ENCODE measurements around the gene RAPGEF5.

Gene RAPGEF5

DNA sequence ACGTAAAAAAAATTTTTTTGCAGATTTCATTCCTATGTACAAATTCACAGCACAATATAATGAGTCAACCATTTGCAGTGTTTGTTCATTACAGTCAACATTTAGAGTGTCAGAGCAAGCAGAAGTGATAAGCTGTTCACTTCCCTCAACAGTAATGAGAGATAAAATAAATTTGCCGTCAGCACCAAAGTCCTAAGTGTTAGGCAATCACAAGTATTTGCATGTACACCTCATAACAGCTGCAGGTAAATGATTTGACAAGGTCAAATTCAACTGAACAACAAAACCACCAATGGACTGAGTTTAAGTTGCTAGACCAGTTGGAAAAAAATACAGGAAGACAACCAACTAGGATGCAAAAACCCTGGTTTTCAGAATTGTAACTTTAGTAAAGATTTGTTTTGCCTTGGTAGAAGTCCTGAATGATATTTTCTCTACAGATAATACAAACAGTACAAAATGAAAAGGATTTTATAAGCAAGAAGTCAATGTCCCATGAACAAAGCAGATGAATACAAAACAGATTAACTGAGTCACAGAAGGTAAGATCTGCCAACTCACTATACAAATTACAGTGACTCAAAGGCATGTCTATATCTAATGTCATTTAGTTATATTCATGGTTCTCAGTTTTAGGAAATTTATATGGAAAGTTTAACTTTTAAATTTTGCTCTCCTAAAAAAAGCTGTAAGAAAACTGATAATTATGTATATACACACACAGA lies 10.4 kb downstream of the RAPGEF5 start:
- no peak for DNase-seq

- DNase-seq = no peak
Measured at GRCh38 chr7:22344655-22345054, 12.3 kb downstream of the RAPGEF5 start.

- DNase-seq = no peak
Measured at GRCh38 chr7:22343612-22344011, 13.3 kb downstream of the RAPGEF5 start.

DNA sequence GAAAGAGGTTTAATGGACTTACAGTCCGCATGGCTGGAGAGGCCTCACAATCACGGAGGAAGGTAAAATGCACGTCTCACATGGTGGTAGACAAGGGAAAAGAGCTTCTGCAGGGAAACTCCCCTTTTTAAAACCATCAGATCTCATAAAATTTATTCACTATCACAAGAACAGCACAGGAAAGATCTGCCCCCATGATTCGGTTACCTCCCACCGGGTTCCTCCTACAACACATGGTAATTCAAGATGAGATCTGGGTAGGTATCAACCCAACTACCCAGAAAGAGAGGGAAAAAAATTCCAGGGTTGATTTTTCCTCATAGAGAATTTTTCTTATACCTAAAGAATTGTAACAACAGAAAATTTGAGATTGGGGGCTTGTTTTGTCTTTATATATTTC lies 13.9 kb downstream of the RAPGEF5 start:
- no peak for DNase-seq

DNA sequence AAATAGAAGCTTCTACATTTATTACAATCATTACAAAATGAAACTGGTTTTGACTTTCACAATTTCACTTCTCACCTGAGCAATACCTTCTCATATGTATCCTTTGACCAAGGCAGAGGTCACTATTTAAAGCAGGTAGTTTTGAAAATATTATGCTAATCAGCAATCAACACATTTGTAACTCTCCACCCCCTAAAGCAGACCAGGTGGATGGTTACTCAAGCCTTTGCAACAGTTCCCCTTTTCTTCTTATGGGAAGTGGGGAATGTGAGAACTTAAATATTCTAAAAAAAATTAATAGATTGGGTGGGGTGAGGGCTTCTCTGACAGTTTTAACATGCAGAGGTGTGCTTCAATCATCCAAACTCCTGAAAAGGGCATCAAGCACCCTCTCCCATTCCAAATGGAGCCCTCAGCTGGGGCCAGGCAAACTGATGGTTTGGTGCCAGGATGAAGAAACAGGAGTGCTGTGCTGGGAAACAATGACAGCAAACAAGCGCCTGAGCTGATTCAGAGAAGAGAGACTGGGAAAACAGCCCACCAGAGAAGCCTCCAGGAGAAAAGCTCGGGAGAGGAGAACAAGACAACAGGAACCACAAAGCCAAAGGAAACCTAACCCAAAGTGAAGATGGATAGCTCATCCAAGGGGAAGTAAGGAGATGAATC lies 17.1 kb downstream of the RAPGEF5 start:
- no peak for DNase-seq

DNA sequence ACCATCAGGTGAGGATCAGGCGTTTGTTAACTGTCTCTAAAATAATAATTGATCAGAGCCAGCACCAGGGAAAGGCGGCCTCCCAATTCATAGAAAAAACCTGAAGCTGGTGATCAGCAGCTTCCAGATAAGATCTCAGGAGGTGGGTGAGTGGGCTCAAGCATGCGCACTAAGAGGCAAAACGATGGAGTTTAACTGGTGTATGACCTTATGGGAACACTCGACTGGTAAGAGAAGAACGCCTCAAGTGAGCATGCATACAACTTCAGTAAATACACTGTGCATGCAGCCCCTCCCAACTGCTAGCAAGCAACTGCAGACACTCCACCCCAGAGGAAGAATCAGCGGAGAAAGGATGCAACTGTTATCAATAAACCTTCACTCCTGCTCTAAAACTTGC lies 18.1 kb downstream of the RAPGEF5 start:
- no peak for DNase-seq

DNA sequence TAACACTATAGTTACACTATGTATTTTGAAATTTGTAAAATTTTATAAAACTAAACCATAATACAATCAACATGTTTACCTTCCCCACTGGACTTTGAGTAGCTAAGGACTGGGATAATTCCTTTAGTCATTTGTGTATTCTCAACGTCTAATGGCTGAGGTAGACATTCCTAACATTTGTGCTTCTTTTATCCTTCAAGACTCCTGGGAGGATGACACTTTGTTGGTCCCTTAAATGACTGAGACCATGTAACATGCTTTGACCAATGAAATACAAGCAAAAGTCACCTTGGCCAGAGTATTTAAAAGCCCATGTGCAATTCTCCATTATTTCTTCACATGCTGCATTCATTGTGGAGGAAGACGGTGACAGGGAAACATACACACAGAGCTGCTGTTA lies 18.5 kb downstream of the RAPGEF5 start:
- DNase-seq = no peak

DNA sequence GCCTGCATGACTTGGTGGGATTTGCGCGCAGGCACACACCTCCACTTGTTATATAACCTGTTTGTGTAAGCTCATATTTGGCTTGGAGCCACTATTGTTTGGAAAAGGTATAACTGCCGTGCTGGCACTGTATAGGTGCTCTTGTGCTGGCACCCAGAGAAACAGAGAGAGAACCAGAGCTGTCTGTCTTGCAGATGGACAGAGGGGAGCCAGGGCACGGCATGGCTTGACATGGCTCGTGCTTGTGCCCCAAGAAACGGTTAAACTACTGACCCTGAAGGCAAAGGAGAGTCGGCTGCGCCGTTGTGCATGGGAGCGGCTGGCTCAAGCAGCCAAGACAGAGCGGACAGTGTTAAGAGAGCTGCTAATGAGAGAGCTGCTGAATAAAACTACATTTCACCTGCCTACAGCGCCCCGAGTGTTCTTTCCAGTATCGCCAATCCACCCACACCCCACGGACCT lies 23.2 kb downstream of the RAPGEF5 start:
- no peak for DNase-seq

DNA sequence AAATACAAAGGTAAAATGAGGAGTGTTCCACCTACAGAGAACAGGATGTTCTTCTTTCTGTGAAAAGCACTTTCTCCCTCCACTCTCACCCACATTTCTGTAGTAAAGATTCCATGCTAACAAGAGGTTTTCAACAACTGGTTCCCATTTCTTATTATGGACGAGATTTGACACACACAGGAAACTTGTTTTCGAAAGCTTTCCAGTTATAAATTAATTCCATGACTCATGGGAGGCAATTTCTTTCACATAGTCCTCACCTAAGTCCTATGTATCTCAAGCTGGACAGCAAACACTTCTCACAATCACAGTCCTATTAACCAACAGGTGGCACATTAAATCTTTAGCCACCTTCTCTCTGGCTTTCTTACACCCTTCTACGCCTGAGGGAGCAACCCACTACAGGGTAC lies 24.5 kb downstream of the RAPGEF5 start:
- DNase-seq = no peak

DNA sequence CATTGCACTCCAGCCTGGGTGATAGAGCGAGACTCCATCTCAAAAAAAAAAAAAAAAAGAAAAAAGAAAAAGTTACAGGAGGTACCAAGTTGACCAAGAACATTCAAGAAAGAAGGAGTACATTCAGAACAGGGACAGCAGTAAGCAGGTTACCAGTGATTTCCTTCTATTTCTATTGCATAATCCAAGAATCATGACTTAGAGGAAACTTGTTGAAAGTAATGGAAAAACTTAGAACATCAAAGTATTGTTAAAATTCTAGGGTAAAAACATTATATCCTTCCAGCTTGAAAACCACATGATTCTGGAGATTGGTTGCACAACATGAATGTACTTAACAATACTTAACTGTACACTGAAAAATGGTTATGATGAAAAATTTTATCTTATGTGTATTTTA lies 25.2 kb downstream of the RAPGEF5 start:
- DNase-seq = no peak

- DNase-seq = no peak
Measured at GRCh38 chr7:22330903-22331302, 26.1 kb downstream of the RAPGEF5 start.

DNA sequence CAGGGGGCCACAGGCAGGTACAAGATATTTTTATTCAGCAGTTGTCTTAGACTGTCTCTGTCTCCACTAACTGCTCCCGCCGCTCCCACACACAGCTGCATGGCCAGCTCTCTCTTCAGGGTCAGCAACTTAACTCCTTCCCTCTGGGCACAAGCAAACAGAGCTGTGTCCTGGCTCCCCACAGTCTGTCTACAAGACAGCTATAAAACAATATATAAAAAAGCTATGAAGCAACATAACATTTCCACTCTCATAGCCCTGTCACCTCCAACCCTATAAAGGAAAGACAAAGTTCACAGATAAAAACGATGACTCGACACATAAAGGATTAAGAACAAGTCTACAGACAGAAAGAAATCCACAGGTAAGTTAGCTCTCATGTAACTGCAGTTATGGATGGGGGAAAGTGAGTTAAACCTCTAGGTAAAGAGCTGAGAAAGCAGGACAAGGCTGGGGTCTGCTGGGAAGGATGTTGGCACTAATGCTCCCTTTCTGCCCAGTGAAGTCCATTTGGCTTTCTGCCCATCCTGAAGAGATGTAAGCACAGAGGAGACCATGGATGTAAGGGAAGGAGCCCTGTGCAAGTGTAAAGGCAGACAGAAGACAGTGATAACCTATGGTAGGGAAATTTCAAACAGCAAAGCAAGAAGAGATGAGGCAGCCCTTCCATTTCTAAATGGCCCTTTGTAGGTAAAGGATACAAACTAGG lies 27.0 kb downstream of the RAPGEF5 start:
- DNase-seq = no peak

DNA sequence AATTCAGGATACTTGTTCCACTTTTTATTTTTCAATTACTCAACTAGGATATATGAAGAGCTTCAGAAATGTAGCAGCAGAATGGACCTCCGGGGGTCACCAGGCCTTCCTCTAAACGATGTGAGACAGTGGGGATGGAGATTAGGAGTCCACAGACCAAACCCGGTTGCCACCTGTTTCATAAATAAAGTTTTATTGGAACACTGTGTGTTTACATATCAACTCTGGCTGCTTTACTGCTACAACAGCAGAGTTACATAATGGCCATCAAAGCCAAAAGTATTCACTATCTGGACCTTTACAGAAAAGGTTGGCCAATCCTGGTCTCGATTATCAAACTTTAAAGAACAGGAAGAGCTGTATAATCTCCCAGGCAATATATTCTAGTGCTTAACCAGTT lies 30.8 kb downstream of the RAPGEF5 start:
- no peak for DNase-seq

- DNase-seq = no peak
Measured at GRCh38 chr7:22325671-22326070, 31.3 kb downstream of the RAPGEF5 start.

DNA sequence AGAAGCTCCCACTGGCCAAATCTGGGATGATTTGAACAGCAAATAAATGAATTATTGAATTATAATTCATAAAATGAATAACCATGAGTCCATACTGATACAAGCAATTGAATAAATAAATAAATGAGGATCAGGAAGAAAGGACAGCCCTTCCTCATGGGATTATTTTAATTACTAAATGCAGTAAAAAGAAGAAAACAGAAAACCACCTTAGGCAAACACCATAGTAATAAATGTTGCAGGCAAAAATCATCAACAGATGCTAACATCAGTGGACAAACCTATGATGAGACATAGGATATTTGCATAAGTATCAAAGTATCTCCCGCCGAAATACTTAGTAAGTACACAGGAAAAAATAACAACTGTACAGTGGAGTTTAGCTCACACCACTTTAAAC lies 33.2 kb downstream of the RAPGEF5 start:
- DNase-seq = no peak

- DNase-seq = no peak
Measured at GRCh38 chr7:22320416-22320815, 36.5 kb downstream of the RAPGEF5 start.

GRCh38 chr7:22319424-22320403 lies 37.2 kb downstream of the RAPGEF5 start:
- no peak for DNase-seq

DNA sequence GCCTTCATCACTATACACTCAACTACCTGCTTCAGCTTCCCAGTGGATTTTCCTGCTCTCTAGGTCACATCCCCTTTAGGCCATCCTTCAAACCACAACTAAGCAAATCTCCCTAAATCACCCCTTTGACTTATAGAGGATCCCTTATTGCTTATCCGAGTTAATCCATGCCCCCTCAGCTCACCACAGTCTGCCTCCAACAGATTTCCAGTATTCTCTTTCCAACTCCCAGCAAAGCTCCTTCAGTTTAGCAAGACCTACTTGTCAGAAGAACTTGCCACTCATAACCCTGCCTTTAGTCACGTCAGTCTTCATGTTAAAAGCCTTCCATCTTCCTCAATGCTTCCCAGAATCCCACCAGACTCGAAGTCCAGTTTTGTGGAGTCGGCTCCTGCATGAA lies 38.6 kb downstream of the RAPGEF5 start:
- DNase-seq = no peak

GRCh38 chr7:22317632-22318031 lies 39.3 kb downstream of the RAPGEF5 start:
- no peak for DNase-seq

DNA sequence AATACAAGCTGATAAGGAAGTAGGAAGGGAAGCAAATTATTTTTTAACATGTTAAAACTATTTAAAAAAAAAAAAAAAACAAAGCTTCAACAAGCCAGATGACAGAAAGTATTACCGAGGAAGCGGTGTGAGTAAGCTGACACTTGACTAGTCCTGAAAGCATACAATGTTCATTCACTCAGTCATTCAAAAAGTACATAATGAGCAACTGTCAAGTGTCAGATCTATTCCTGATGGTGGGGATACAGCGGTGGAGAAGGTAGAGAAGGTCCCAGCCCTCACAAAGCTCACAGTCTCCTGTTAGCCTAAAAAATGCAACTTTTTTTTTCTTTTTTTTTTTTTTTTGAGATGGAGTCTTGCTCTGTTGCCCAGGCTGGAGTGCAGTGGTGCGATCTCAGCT lies 40.0 kb downstream of the RAPGEF5 start:
- DNase-seq = no peak

GRCh38 chr7:22307816-22308215 lies 49.1 kb downstream of the RAPGEF5 start:
- DNase-seq = no peak

DNA sequence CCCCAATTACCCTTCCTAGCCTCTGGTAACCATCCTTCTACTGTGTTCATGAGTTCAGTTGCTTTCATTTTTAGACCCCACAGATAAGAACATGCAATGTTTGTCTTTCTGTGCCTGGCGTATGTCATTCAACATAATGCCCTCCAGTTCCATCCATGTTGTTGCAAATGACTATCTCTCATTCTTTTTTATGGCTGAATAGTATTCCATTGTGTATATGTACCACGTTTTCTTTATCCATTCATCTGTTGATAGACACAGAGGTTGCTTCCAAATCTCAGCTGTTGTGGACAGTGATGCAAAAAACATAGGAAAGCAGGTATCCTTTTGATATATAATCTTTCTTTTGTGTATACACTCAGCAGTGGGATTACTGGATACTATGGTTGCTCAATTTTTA lies 51.2 kb downstream of the RAPGEF5 start:
- DNase-seq = no peak

- DNase-seq = no peak
Measured at GRCh38 chr7:22302951-22303423, 54.0 kb downstream of the RAPGEF5 start.
